Activated CD4-positive, CD25-positive, alpha-beta regulatory T cell treated with anti-CD3 and anti-CD28 coated beads, Interleukin-2, amount 50 U/mL, for 72 hours (primary cell): ENCODE measurements around the gene ZNF518B.
A peak's percentile ranks its signal among the peaks of the same experiment; 100 is the strongest.

Source experiments
- DNase-seq: peaks from one replicate; pipeline ENCODE4 v3.0.0; 2021

ZNF518B gene

DNA sequence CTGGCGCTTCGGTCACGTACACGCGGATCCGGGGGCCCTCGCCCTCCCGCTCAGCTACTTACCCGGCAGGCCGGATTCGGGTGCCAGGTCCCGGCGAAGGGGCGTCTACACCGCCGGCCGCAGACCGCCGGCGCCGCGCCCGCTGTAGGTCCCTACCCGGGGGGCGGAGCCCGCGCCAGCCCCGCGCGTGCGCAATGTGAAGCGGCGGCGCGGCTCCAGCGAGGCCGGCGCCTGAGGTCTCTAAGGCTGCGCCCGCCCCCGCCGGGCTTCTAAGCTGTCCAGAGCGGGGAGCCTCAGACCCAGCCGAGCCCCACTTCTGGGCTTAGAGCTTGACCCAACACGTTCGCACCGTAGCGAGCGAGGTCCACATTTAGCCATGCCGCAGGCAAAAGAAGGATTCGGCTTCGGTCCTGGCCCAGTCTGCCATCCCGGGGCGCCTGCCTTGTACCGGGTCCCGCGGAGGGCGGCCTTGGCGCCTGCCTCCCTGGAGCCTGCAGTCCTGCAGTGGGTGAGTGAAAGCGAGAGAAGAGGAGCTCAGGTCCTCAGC lies at the start of gene ZNF518B:
TSS of gene ZNF518B (minus strand) at position 172 of the 547 bp plus-strand sequence. CDS start 11,098 bp downstream, outside the sequence.
- peak; percentile 87 for DNase-seq

DNA sequence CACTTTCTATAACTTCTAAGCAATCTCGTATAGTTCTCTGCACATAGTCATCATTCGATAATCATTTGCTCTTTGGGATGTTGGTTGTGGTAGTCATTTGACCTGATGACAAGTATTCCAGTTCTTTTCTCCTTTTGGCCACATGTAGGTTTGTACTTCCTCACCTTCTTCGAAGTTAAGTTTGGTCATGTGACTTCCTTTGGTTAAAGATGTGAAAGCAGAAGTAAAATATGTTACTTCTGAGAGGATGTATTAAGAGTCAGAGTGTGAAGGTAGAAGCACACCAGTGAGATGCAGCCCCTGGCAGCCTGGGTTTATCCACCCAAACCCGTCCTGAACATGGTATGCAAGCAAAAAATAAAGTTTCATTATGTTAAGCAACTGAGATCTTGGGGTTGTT lies 48.9 kb upstream of the ZNF518B start:
- no peak for DNase-seq

DNA sequence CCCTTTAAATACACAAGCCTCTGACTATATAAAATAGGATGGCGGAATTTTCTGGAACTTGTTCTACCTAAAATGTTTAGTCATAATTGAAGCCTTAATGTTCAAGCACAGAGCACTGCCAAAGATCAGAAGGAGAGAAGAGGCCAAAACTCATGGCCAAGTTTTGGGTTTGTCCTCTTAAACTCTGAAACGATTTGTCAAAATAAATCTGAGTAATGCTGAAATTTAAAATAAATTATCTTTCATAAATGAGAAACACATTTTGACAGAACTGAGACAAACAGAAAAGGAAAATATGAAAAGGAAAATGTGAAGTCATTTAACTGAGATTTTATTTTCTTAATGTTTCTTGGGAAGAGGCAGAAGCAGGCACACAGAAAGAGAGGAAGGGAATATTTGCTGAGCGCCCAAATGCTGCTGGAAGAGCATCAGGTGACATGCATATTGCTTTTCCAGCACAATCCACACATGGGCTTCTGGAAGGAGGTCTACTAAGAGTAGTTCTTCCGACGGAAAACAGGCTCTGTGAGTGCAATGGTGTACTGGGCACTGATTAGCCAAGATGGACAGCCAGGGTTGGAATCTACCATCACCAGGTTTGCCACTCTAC lies 47.4 kb upstream of the ZNF518B start:
- no peak for DNase-seq

- DNase-seq = no peak
Observed at GRCh38 chr4:10502717-10503116, 45.5 kb upstream of the ZNF518B start.

DNA sequence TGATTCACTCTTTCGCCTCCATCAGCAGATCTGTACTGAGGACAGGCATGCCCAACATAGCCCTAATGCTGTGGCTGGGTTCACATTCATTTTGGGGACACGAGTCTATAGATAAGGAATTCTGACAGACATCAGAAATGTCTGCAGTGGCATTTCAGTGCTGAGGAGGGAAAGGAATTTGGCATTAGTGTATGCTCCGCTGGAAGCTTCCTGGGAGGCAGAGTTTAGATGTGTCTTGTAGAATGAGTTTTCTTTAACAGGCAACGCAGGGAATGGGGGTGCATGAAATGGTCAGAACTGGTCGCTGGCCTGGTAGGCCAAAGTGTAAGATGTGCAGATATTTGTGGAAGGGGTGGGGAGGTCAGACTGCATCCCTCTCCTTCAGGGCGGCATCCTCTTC lies 43.5 kb upstream of the ZNF518B start:
- no peak for DNase-seq

DNA sequence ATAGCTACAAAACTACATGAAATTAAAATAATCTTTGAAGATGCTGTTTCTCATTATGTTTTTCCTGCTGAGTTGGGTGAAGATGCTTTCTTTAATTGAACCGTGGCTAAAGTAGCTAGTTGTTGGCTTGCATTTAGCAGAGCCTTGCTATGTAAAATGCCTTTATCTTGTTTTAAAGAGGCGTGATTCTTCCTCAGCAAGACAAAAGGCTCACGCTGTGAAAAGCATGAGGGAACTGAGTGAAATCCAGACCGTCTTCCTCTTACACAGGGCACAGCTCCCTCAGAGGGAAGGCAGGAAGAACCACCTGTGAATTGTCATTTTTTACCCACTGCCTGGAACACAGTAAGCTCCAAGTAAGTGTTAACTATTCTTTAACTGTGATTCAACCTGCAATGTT lies 39.0 kb upstream of the ZNF518B start:
- DNase-seq = no peak

DNA sequence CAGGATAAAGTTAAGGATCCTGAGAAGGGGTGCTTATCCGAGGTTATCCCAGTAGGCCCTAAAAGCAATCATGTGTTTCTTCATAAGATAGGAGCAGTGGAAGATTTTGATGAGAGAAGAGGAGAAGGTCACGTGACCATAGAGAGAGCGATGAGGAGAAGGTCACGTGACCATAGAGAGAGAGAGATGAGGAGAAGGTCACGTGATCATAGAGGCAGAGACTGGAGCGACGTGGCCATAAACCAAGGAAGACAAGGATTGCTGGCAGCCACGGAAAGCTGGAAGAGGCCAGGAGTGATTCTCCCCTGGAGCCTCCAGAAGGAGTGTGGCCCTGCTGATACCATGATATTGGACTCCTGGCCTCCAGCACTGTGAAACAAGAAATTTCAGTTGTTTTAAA lies 38.4 kb upstream of the ZNF518B start:
- DNase-seq = no peak

DNA sequence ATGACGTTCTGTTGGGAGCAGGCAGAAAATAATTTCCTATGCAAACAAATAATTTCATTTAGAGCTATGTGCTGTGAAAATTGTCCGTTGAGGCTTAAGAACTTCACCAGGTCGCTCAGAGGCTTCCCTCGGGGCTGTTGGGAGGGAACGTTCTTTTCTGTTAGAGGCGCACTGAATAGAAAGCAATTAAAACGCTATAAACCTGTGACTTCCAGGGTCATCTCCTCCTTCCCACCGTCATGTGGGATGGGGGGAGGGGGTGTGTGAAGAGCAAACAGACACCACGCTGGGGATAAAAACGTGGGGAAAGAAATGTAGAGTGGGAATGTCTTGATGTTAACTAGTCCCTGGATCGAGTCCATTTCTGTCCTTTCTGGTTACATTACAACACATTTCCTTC lies 35.2 kb upstream of the ZNF518B start:
- no peak for DNase-seq

- no peak for DNase-seq
Observed at GRCh38 chr4:10491401-10491800, 34.2 kb upstream of the ZNF518B start.

GRCh38 chr4:10490996-10491395 lies 33.8 kb upstream of the ZNF518B start:
- DNase-seq = no peak

DNA sequence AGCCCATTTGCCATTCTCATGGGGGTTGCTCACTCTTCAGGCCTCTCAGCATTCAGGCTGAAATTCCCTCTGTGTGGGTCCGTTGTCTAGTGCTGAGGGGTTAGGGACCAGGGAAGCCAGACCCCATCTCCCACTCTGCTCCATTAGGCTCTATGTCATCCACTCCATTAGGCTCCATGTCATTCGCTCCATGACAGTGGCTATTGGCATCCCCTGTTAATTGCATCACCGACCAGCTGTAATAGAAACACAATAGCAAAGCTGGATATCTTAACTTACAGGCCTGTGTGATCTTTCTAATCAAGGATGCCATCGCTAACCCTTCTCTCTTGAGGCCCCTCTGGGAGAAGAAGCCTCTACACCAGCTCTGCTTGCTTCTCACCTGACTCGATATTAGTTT lies 25.7 kb upstream of the ZNF518B start:
- DNase-seq = no peak

- no peak for DNase-seq
Observed at GRCh38 chr4:10480616-10481015, 23.4 kb upstream of the ZNF518B start.

DNA sequence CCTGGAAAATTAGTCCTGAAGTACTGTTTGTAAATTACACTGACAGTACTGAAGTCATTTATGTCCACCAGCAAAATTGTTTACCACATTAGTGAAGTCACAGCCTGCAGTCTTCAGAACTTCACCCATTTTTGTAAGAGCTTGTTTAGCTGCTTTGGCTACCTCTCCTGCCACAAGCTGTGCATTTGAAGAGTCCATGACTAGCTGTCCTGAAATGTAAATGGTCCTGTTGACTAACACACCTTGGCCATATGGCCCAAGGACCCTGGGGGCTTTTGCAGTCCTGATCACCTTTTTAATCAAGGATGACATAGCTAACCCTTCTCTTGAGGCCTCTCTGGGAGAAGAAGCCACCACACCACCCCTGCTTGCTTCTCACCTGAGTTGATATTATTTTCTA lies 21.4 kb upstream of the ZNF518B start:
- no peak for DNase-seq

DNA sequence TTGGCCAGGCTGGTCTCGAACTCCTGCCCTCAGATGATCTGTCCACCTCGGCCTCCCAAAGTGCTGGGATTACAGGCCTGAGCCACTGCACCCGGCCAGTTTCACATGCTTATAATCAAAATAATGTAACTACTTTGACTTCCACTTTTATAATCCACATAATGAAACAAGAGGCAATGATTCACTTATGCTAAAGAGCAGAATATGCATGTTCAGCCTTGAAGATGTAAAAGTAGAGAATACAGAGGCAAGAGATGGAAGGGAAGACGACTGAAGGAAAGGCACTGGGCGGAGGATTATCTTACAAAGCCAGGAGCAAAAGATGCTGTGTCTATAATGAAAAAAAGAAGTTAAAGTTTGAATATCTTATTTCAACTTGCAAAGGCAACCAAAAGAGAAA lies 13.3 kb upstream of the ZNF518B start:
- DNase-seq = no peak

DNA sequence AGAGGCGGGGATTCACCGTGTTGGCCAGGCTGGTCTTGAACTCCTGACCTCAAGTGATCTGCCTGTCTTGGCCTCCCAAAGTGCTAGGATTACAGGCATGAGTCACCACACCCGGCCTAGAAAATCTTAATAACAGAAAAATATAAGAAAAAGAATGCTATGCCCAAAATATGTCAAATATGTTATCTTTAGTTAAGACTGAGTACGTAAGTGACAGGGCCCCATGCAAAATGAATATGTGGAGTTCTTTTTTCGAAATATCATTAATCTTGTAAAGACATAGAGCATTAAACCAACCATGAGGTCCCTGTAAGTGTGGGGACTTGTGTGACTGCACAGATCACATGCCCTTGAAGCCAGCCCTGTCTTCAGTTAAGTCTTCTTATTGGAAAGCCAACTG lies 8.9 kb upstream of the ZNF518B start:
- no peak for DNase-seq

DNA sequence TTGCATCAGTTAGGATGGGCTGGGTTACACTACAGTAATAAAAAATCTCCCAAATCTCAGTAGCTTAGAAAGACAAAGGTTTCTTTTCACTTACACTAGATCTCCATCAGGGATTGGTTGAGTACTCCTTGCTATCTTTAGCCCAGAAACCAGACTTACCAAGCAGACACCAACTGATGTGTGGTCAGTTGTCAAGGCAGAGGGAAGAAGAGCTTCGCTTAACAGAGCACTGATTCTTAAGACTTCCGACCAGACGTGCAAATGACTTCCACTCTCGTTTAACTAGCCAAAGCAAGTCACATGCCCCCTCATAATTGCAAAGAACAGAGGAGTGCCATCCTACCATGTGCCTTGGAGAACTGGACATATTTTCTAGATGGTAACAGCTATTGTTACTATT lies 5.7 kb upstream of the ZNF518B start:
- no peak for DNase-seq

- no peak for DNase-seq
Observed at GRCh38 chr4:10461850-10462400, 4.7 kb upstream of the ZNF518B start.

DNA sequence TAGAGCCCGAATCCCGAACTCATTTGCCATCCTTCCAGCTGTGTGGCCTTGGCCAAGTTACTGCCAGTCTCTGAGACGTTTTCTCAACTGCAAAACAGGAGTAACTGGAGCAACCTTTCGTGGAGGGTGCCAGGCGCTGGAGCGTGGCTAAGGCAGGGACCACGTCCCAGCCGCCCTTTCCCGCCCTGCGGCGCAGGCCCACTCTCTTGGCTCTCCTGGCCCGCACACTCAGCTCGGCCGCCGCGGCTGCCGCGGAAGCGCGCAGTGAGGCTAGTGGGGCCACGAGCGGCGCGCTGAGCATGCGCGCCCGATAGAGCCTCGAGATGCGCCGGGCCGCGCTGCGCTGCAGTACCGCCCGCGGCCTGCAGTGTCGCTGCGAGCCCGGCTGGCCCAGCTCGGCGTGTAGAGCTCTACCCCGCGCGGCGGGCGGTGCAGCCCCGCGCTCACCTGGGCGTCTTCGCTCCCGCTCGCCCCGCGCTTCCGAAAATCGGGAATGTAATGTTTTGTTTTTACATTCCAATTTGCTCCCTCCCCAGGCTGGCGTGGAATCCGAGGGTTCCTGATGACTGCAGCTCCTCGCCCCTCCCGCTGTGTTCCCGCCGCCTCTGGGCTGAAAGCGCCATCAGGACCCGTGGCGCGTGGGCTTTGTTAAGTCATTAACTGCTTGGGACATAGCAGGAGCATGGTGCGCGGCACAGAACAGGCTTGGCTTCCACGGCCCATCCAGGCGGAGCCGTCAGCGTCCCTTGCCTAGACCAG lies 4.0 kb upstream of the ZNF518B start:
- DNase-seq = peak; percentile 84

- DNase-seq = peak; percentile 31
Observed at GRCh38 chr4:10460313-10461047, 3.3 kb upstream of the ZNF518B start.

GRCh38 chr4:10459305-10459704 lies 2.1 kb upstream of the ZNF518B start:
- no peak for DNase-seq

GRCh38 chr4:10458177-10458576 lies 951 bp upstream of the ZNF518B start:
- DNase-seq = no peak

DNA sequence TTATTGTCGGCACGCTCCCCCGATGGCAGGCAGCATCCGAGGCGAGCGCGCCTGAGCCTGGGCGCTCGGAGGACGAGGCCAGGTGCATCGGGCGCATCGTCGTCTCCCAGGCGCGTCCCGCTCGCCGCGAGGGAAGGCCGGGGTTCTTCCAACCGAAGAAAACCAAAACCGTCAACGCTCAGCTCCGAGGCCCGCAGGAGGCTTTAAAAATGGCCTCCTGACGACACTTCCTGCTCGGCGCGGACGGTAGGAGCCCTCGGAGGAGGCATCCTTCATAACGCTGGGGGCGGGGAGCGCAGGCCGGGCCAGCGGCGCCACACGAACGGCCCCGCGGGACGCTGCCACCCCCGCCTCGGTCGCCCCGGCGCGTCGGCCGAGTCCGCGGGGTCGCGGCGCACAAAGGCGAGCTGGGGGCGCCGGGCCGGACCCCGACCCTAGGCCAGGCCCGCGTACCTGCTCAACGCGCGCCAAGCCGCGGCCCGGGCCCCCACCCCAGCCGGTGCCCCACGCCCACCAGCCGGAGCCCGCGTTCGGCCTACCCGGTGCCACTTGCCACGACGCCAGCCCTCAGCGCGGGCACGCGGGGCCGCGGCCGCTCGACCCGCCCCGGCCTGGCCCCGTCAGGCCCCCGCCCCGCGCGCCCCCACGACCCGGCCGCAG lies 501 bp downstream of the ZNF518B start:
- peak; percentile 71 for DNase-seq

- no peak for DNase-seq
Observed at GRCh38 chr4:10456260-10456594, 999 bp downstream of the ZNF518B start.
